HG03159 (cell line): ENCODE results near the gene LCN2.

Experiments
- ATAC-seq: cut with Tn5 transposase; IDR thresholded peaks from one replicate; pipeline ENCODE4 v1.9.1; 2021; ENCODE audit warnings: mild to moderate bottlenecking, moderate library complexity; ENCODE audit not compliant: unreplicated experiment

LCN2 gene

GRCh38 chr9:128191406-128192046, 42.3 kb downstream of the LCN2 start, which contains the start of gene CIZ1:
TSS of gene CIZ1 (minus strand) at chr9:128191572. CDS start at chr9:128190857, 715 bp downstream.
- peak; percentile 78 for ATAC-seq

DNA sequence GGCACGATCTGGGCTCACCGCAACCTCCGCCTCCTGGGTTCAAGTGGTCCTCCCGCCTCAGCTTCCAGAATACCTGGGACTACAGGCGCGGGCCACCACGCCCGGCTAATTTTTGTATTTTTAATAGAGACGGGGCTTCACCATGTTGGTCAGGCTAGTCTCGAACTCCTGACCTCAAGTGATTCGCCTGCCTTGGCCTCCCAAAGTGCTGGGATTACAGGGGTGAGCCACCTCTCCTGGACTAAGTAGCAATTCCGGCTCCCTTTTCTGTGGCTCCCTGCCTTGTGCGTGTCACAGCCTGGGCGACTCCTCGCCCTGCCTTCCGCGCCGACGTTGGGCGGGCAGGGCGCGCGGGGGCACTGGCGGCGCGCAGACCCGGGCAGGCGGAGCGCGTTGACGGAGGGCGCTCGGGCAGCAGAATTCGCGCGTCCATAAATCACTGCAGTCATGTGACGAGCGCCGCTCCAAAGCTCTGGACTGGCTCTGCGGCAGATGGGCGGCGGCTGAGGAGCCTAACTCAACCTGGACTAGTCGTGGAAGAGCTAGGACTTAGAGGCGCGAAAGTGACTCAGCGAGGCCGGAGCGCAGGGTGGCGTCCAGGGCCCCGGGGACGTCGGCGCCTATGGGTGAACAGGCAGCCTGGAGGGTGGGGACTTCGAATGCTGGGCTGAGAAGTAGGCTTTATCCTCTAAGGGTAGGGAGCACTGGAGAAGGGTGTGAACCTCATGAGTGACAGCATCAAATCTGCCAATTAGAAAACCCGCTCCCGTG, 43.5 kb downstream of the LCN2 start:
- no peak for ATAC-seq

- no peak for ATAC-seq
These were observed 44.3 kb downstream of the LCN2 start for GRCh38 chr9:128193469-128194096.

- ATAC-seq, result no peak
These were observed 52.5 kb downstream of the LCN2 start for GRCh38 chr9:128201441-128202369.

DNA sequence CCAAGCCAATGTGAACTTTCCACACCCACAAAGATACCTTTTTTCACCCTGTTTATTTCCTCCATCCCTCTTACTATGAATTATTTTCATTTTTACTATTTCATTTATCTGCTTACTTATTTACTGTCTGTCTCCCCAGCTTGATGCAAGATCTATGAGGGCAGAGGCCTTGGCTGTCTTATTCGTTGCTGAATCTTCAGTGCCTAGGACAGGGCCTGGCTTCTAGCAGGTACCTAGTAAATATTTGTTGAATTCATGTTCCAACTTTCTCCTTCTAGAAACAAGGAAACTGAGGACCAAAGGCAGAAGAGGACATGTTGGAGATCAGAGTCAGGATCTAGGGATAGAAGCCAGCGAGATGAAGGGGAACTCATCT, 53.4 kb downstream of the LCN2 start:
- no peak for ATAC-seq
